ENCODE results near the gene CAMK1. TPM values are rescaled to one million over a fixed set of nuclear protein-coding genes. Genes with fewer than 3 reads are reported as not detected.

CAMK1 gene
- total and polyA plus RNA-seq, 9 of the 15 experiments (the other 6 are each of a cell fraction or from before 2014, with no cell fraction given), result 0.23 to 10.7 (median 6.0) TPM

DNA sequence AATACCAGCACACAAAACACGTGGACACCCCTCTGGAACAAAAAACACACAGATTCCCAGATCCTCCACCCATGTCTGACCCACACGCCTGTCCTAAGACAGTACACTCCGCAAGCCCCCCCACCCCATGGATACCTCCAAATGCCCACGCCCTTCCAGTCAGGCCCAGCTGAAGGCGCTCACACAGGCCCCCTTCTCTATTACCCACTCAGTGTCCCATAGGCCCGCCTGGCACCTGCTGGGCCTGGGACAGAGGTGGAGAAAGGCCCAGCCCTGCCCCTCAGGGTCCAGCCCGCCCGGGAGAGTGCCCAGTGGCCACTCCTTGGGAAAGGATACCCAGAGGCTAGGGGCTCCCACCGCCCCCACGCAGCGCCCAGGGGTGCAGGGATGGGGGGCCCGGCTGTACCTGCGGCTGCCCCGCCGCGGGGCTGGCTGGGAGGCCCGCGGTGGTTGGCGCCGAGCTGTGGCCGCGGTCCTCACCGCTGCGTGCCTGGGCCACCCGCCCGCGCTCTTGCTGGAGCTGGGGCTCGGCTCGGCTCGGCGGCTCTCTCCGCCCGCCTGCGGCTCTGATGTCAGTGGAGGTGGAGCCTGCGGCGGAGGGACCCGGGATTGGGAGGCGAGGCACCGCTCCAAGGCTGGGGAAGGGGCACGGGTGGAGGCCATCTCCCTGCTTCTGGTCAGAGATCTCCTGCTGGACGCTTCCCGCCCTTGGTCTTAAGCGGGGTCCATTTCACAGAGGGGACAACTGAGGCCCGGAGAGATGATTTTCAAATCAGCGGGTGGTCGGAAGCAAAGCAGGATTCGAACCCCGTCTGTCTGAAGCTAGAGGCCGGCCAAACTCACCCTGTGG, at the start of gene CAMK1 (continued):
- TF ChIP-seq, protein P1, sequence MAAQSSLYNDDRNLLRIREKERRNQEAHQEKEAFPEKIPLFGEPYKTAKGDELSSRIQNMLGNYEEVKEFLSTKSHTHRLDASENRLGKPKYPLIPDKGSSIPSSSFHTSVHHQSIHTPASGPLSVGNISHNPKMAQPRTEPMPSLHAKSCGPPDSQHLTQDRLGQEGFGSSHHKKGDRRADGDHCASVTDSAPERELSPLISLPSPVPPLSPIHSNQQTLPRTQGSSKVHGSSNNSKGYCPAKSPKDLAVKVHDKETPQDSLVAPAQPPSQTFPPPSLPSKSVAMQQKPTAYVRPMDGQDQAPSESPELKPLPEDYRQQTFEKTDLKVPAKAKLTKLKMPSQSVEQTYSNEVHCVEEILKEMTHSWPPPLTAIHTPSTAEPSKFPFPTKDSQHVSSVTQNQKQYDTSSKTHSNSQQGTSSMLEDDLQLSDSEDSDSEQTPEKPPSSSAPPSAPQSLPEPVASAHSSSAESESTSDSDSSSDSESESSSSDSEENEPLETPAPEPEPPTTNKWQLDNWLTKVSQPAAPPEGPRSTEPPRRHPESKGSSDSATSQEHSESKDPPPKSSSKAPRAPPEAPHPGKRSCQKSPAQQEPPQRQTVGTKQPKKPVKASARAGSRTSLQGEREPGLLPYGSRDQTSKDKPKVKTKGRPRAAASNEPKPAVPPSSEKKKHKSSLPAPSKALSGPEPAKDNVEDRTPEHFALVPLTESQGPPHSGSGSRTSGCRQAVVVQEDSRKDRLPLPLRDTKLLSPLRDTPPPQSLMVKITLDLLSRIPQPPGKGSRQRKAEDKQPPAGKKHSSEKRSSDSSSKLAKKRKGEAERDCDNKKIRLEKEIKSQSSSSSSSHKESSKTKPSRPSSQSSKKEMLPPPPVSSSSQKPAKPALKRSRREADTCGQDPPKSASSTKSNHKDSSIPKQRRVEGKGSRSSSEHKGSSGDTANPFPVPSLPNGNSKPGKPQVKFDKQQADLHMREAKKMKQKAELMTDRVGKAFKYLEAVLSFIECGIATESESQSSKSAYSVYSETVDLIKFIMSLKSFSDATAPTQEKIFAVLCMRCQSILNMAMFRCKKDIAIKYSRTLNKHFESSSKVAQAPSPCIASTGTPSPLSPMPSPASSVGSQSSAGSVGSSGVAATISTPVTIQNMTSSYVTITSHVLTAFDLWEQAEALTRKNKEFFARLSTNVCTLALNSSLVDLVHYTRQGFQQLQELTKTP (IDR thresholded peaks at IDR 0.05; ENCODE audit: low read depth in 1 of 2, partially characterized antibody in 2 of 2), result no peak
- TF ChIP-seq GABPB1 (CRISPR knock-in tag; IDR thresholded peaks at IDR 0.05) (0 out of 2 replicates have a peak, but pooled peaks have one; percentile 29), HOXB6 (CRISPR knock-in tag; IDR thresholded peaks at IDR 0.05; ENCODE audit: borderline replicate concordance) (no peak), GTF2F1 (IDR thresholded peaks at IDR 0.05; ENCODE audit: low read depth, low read length) (no peak), LARP7 (IDR thresholded peaks at IDR 0.05) (no peak), TSHZ1 (CRISPR knock-in tag; IDR thresholded peaks at IDR 0.05) (no peak), HNRNPK (IDR thresholded peaks at IDR 0.05; ENCODE audit: low read depth, low read length, poor library complexity, severe bottlenecking) (no peak), HLTF (IDR thresholded peaks at IDR 0.05) (no peak), CREB1 (IDR thresholded peaks at IDR 0.05) (no peak), CREB1 (CRISPR knock-in tag; IDR thresholded peaks at IDR 0.05) (no peak), ERF (CRISPR knock-in tag; IDR thresholded peaks at IDR 0.05) (0 out of 2 replicates have a peak, but pooled peaks have one; percentile 35), ZNF408 (CRISPR knock-in tag; IDR thresholded peaks at IDR 0.05; ENCODE audit: low read depth) (no peak), RFX1 (IDR thresholded peaks at IDR 0.05) (no peak), MYNN (IDR thresholded peaks at IDR 0.05) (0 out of 2 replicates have a peak, but pooled peaks have one; percentile 18), MYNN (CRISPR knock-in tag; IDR thresholded peaks at IDR 0.05) (no peak), NRF1 (conservative IDR thresholded peaks at IDR 0.05 in 1 of 2, IDR thresholded peaks at IDR 0.05 in 1 of 2) (peak; percentile 55 to 59; a peak in 3 of 4 replicates), JUNB (CRISPR knock-in tag; conservative IDR thresholded peaks at IDR 0.05) (no peak)
- TF ChIP-seq, protein P2, sequence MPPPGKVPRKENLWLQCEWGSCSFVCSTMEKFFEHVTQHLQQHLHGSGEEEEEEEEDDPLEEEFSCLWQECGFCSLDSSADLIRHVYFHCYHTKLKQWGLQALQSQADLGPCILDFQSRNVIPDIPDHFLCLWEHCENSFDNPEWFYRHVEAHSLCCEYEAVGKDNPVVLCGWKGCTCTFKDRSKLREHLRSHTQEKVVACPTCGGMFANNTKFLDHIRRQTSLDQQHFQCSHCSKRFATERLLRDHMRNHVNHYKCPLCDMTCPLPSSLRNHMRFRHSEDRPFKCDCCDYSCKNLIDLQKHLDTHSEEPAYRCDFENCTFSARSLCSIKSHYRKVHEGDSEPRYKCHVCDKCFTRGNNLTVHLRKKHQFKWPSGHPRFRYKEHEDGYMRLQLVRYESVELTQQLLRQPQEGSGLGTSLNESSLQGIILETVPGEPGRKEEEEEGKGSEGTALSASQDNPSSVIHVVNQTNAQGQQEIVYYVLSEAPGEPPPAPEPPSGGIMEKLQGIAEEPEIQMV (tag; conservative IDR thresholded peaks at IDR 0.05; ENCODE audit: low read depth), result no peak
- TF ChIP-seq, protein P3, sequence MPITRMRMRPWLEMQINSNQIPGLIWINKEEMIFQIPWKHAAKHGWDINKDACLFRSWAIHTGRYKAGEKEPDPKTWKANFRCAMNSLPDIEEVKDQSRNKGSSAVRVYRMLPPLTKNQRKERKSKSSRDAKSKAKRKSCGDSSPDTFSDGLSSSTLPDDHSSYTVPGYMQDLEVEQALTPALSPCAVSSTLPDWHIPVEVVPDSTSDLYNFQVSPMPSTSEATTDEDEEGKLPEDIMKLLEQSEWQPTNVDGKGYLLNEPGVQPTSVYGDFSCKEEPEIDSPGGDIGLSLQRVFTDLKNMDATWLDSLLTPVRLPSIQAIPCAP (CRISPR knock-in tag; IDR thresholded peaks at IDR 0.05; ENCODE audit: borderline replicate concordance), result no peak
